Measurements from ENCODE around the gene KCND2.
"Not testable (repeated sequence)": the region's sequence is repeated elsewhere in the genome, so short reads cannot be mapped to it uniquely, and the experiment has no call there.

The KCND2 gene

DNA sequence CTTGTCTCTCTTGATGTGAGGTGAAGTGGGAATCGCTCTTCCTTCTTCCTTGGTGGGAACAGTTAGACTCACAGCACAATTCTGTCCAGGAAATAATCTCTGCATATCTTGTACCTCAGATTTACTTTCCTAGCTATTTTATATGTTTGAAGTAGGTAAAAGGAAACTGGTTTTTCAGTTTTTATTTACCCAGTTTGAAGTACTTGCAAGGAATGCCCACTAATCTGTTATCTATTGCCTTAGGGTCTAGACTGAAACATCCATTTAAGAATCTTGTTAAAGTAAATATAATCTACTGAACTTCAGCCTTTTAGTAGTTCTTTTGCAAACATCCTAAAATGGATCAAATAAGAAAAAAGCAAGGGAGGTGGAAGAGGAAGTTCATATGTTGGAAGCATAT, 229.8 kb downstream of the KCND2 start:
- DNase-seq, result no peak

- DNase-seq, result no peak
These were observed 231.4 kb downstream of the KCND2 start for GRCh38 chr7:120504386-120504785.

DNA sequence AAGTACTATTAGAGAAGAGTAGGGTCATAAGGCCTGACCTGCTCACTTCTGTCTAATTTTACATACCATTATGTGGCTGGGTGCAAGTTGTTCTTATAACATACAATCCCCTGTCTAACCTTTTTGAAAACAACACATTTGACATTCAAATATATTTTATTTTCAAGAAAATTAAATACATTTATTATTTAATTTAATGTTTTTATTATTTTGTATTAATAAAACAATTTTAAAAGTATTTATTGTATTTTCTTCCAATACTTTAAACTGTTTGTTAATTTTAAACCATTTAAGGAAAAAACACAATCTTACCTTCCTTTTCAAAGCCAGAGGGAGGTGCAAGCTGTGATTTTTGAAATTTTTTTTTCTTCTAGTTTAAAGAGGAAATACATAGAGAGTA, 232.8 kb downstream of the KCND2 start:
- DNase-seq, result no peak

- DNase-seq, result no peak
These were observed 239.7 kb downstream of the KCND2 start for GRCh38 chr7:120512701-120513100.

DNA sequence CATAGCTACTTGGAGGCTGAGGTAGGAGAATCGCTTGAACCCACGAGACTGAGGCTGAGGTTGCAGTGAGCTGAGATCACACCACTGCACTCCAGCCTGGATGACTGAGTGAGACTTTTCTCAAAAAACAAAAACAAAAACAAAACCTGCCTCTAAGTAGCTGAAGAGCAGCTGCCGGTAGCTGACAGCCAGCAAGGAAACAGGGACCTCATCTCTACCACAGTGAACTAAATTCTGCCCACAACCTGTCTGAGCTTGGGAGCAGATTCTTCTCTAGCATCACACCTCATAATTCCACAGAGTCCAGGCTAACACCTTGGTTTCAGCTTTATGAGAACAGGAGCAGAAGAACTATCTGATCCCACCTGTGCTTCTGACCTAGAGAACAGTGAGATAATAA, 246.2 kb downstream of the KCND2 start:
- DNase-seq, result no peak

GRCh38 chr7:120521761-120522737, 249.1 kb downstream of the KCND2 start:
- no peak for DNase-seq

DNA sequence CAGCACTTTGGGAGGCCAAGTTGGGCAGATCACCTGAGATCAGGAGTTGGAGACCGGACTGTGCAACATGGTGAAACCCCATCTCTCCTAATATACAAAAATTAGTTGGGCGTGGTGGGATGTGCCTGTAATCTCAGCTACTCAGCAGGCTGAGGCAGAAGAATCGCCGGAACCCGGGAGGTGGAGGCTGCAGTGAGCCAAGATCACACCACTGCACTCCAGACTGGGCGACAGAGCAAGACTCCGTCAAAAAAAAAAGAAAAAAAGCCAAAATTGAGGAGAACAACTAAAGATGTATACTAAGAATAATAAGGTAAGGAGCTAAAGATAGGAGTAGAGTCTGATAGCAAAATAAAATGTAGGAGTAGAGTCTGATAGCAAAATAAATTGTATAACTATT, 251.0 kb downstream of the KCND2 start:
- no peak for DNase-seq

DNA sequence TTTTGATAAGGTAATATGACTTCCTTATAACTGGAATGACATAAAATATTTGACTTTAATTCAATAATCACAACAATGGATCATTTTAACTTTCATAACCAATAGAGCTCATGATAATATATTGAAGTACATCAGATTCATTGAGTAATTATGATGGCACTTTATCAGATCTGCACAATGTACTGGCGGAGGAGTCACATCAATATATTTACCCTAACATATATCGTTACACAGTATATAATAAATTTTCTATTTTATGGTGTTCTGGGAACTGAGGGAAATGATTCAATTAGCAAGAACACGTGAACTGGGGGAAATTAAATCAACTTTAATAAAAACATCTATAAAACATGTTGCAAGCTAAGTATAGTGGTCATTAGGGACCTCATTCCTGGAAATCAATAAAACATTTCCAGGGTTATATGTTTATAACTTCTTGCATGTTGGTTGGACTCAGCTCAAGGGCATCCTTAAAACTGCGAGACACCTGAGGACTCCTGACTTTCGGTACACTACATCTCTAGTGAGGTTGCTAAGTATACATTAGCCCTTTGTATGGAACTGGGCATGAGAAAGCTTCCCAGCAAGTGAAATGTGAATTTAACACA, 254.0 kb downstream of the KCND2 start:
- no peak for DNase-seq

DNA sequence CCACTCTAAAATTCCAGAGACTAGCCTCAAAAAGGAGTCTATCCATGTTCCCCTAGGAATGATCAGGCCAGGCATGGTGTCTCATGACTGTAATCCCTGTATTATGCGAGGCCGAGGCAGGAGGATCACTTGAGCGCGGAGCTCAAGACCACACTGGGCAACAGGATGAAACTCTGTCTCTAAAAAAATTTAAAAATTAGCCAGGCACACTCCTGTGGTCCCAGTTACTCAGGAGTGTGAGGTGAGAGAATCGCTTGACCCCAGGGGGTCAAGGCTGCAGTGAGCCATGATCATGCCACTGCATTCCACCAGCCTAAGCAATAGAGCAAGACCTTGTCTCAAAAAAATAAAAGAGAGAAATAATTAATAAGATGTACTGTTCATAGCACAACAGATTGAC, 256.8 kb downstream of the KCND2 start:
- DNase-seq, result no peak

- DNase-seq, result no peak
These were observed 265.4 kb downstream of the KCND2 start for GRCh38 chr7:120538335-120538734.

DNA sequence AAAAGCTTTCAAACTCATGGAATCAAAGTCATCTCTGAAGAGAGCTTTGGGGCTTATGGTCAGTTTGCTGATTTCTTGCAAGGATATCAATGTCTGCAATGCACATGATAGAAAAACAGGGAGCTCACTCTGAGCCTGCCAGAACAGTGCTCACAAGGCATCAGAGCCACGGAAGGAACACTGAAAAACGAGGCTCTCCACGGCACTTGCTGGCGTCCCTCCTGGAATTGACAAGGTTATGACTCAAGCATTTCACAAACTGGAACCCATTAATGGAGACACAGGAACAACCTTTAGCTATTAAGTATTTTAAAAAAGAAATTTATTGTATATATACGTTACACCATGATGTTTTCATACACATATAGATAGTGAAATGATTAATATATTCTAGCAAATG, 266.3 kb downstream of the KCND2 start:
- DNase-seq, result no peak

- DNase-seq, result no peak
These were observed 274.6 kb downstream of the KCND2 start for GRCh38 chr7:120547605-120548004.

DNA sequence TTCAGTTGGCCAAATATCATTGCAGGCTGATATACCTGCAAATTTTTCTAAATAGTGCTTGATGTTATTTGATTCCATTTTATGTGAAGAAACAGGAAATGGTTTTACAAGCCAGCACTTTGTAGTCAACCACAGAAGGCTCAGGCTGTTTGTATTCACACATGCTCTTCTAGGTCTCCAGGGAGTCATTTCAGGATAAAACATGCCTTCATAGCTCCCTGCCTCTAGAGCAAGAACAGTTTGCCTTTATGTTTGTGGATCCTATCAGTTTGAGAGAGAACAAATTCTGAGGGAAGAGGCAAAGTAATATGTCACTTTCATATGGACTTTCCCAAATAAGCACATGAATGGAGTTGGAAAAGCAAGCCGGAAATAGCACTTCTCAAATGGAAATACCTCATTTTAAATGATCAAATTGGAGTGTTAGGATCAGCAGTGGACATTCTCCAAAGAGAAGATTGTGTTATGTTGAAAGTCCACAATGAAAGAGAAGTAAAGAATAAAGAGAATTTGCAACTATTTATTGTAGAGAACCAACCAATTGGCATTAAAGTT, 277.6 kb downstream of the KCND2 start:
- no peak for DNase-seq

- no peak for DNase-seq
These were observed 280.5 kb downstream of the KCND2 start for GRCh38 chr7:120553491-120553890.

GRCh38 chr7:120554960-120555571, 282.1 kb downstream of the KCND2 start:
- peak; percentile 1 for DNase-seq

DNA sequence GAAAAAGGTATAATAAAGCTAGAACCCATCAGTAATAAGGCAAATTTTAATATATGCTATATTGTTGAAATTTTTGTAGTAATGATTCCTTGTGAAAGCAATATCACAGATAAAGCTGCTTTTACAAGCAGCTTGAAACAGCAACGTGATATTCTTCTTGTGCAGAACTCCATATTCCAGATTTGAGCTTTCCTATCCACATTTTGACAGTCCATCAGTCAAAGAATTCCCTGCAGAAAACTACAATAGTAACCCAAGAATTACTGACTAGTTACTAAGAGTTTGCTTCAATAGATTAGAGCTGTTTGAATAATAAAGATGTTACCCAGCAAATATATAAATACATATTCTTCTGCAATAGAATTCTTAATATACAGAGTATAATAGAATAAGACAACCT, 291.2 kb downstream of the KCND2 start:
- no peak for DNase-seq

GRCh38 chr7:120567204-120567603, 294.2 kb downstream of the KCND2 start:
- no peak for DNase-seq

GRCh38 chr7:120578657-120579056, 305.7 kb downstream of the KCND2 start:
- not testable (repeated sequence) for DNase-seq

DNA sequence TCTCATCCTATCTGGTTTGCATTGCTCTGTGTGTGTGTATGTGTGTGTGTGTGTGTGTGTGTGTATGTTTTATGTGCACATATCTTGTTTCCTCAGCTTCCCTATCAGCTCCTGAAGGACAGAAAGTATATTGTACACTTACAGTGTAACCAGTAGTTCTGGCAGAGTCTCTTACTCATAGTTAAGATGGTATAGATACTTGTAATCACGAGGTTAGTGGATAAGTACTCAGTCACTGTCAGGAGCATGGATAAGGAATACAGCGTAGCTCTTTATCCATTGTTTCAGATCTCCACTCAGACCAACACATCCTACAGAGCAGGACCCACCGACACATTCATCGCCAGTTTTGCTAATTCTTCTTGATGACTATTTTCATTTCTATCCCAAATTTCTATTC, 309.9 kb downstream of the KCND2 start:
- no peak for DNase-seq

- no peak for DNase-seq
These were observed 311.1 kb downstream of the KCND2 start for GRCh38 chr7:120583899-120584586.

GRCh38 chr7:120586571-120586970, 313.6 kb downstream of the KCND2 start:
- DNase-seq, result no peak

- DNase-seq, result no peak
These were observed 314.3 kb downstream of the KCND2 start for GRCh38 chr7:120587243-120587642.

DNA sequence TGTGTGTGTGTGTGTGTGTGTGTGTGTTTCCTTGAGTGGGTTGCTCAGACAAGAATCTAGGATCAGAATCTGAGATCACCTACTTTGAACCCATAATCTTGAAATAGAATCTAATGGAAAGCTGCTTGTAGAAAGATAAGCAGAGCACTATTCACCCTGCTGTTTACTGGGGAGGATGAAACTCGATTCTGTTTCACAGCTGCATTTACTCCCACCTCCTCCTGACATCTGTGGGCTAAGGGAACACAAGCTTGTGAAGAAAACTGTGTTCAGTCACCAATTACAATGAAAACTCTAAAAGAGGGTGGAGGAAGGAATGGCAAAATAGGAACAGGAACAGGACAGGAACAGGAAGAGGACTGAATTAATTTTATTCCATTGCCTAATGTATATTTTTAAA, 315.4 kb downstream of the KCND2 start:
- DNase-seq, result no peak

Measured in SIG-M5 (cell line).